ENCODE data around the gene TRIM17.

Gene TRIM17

DNA sequence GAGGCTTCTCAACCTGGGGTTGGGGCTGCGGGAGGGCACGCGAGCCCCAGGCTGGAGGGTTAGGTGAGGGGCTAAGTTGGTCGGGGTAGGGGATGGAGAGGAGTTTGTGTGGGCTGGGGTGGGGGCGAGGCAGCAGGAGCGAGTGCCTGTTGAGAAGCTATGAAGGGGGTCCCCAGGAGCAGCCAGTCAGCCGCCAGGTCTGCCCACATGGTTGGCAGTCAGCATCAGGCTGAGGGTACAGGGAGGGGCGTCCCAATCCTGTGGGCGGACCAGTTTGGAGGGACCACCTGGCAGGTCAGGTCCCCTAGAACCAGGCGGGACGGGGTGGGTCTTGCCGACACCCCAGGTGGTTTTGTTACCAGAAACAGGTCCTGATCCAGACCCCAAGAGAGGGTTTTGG lies 400 bp upstream of the TRIM17 start:
- H3K4me2 ChIP-seq (ENCODE audit: low read length) = no peak overlapping the region
- no peak overlapping the region for H3K27ac ChIP-seq (ENCODE audit: low read depth, low read length)
- no peaks in the 10 kb centered on the region for H3F3A ChIP-seq (ENCODE audit: control insufficient read depth, insufficient read depth)
- H3K9me3 ChIP-seq (ENCODE audit: control insufficient read depth, insufficient read depth, low read length) = no peaks in the 10 kb centered on the region
- no peaks in the 10 kb centered on the region for H3K9me2 ChIP-seq (replicated peaks; ENCODE audit: control insufficient read depth, low read length)
- H4K20me1 ChIP-seq (ENCODE audit: control insufficient read depth, insufficient read depth, low read depth, low read length) = no peaks in the 10 kb centered on the region
- no peaks in the 10 kb centered on the region for H3K79me2 ChIP-seq (ENCODE audit: control insufficient read depth, low read length)
- TF ChIP-seq EZH2phosphoT487 (IDR thresholded peaks at IDR 0.05; ENCODE audit: borderline replicate concordance, low read length) = no peak
- TF ChIP-seq, protein P1, sequence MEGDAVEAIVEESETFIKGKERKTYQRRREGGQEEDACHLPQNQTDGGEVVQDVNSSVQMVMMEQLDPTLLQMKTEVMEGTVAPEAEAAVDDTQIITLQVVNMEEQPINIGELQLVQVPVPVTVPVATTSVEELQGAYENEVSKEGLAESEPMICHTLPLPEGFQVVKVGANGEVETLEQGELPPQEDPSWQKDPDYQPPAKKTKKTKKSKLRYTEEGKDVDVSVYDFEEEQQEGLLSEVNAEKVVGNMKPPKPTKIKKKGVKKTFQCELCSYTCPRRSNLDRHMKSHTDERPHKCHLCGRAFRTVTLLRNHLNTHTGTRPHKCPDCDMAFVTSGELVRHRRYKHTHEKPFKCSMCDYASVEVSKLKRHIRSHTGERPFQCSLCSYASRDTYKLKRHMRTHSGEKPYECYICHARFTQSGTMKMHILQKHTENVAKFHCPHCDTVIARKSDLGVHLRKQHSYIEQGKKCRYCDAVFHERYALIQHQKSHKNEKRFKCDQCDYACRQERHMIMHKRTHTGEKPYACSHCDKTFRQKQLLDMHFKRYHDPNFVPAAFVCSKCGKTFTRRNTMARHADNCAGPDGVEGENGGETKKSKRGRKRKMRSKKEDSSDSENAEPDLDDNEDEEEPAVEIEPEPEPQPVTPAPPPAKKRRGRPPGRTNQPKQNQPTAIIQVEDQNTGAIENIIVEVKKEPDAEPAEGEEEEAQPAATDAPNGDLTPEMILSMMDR (IDR thresholded peaks at IDR 0.05; ENCODE audit: low read depth, low read length, poor library complexity, severe bottlenecking) = no peak
- no peak overlapping the region for H3K4me3 ChIP-seq (ENCODE audit: low read length)
- no peaks in the 10 kb centered on the region for H3K36me3 ChIP-seq (ENCODE audit: control insufficient read depth, low read length)
- H3K4me1 ChIP-seq (ENCODE audit: control insufficient read depth, low read length) = no peaks in the 10 kb centered on the region
- H3K27me3 ChIP-seq (ENCODE audit: control insufficient read depth, low read length) = no peaks in the 10 kb centered on the region; the same call in 1 of the 2 replicates

DNA sequence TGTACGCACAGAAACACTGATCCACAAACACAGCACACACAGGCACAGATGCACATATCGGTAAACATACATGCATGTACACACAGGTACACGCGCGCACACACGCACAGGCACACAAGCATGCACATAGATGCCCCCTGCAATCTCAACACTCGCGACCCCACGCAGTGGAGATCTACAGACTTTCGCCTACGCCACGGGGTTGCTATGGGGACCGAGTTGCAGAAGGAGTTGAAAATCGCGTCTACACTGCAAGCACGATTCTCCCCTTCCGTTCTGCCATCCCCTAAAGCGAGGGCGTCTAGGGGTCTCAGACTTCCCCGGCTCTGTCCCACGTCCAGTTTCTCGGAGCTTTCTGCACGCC lies 826 bp downstream of the TRIM17 start:
- Histone ChIP-seq H3K4me1 (ENCODE audit: control insufficient read depth, low read length) (no peaks in the 10 kb centered on the region), H3K27me3 (ENCODE audit: control insufficient read depth, low read length) (no peaks in the 10 kb centered on the region; the same call in 1 of the 2 replicates), H3F3A (ENCODE audit: control insufficient read depth, insufficient read depth) (no peaks in the 10 kb centered on the region), H3K4me2 (ENCODE audit: low read length) (no peak overlapping the region), H4K20me1 (ENCODE audit: control insufficient read depth, insufficient read depth, low read depth, low read length) (no peaks in the 10 kb centered on the region), H3K36me3 (ENCODE audit: control insufficient read depth, low read length) (no peaks in the 10 kb centered on the region), H3K4me3 (ENCODE audit: low read length) (no peak overlapping the region), H3K27ac (ENCODE audit: low read depth, low read length) (no peak overlapping the region), H3K79me2 (ENCODE audit: control insufficient read depth, low read length) (no peaks in the 10 kb centered on the region), H3K9me3 (ENCODE audit: control insufficient read depth, insufficient read depth, low read length) (no peaks in the 10 kb centered on the region), H3K9me2 (replicated peaks; ENCODE audit: control insufficient read depth, low read length) (no peaks in the 10 kb centered on the region)
- TF ChIP-seq, protein P1 (IDR thresholded peaks at IDR 0.05; ENCODE audit: low read depth, low read length, poor library complexity, severe bottlenecking) = no peak
- TF ChIP-seq EZH2phosphoT487 (IDR thresholded peaks at IDR 0.05; ENCODE audit: borderline replicate concordance, low read length) = no peak

DNA sequence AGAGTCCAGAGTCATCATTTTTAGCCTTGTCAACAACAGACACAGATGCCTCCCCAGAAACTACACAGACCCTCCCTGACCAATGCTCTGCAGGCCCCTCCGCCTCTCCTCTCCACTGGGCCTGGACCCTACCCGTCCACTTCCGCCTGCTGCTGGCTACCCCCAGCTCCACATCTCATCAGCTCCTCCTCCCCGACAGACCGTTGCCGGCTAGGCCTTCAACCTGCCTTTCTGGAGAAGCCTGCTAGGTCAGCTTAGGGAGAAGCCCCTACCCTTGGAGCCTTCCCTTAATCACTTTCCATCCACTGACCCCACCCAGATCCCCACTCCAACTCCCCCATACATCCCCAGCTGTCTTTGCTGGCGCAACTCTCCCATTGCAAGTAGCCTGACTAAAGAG lies 1.4 kb downstream of the TRIM17 start:
- H3K36me3 ChIP-seq (ENCODE audit: control insufficient read depth, low read length) = no peaks in the 10 kb centered on the region
- no peaks in the 10 kb centered on the region for H4K20me1 ChIP-seq (ENCODE audit: control insufficient read depth, insufficient read depth, low read depth, low read length)
- H3K27me3 ChIP-seq (ENCODE audit: control insufficient read depth, low read length) = no peaks in the 10 kb centered on the region; the same call in 1 of the 2 replicates
- H3K4me1 ChIP-seq (ENCODE audit: control insufficient read depth, low read length) = no peaks in the 10 kb centered on the region
- H3K4me2 ChIP-seq (ENCODE audit: low read length) = no peak overlapping the region
- H3K79me2 ChIP-seq (ENCODE audit: control insufficient read depth, low read length) = no peaks in the 10 kb centered on the region
- H3F3A ChIP-seq (ENCODE audit: control insufficient read depth, insufficient read depth) = no peaks in the 10 kb centered on the region
- TF ChIP-seq, protein P1 (IDR thresholded peaks at IDR 0.05; ENCODE audit: low read depth, low read length, poor library complexity, severe bottlenecking) = no peak
- no peak for TF ChIP-seq EZH2phosphoT487 (IDR thresholded peaks at IDR 0.05; ENCODE audit: borderline replicate concordance, low read length)
- no peaks in the 10 kb centered on the region for H3K9me3 ChIP-seq (ENCODE audit: control insufficient read depth, insufficient read depth, low read length)
- no peaks in the 10 kb centered on the region for H3K9me2 ChIP-seq (replicated peaks; ENCODE audit: control insufficient read depth, low read length)
- no peak overlapping the region for H3K4me3 ChIP-seq (ENCODE audit: low read length)
- H3K27ac ChIP-seq (ENCODE audit: low read depth, low read length) = no peak overlapping the region

Data from DOHH2 (cell line).